Karpas-422 (cell line): Measurements from ENCODE around the gene SAMM50. TPM values are rescaled to one million over a fixed set of nuclear protein-coding genes. Genes with fewer than 3 reads are reported as not detected.

Experiments used
- DNase-seq: peaks from one replicate; pipeline ENCODE4 v3.0.0-alpha.2; 2015
- H2AFZ ChIP-seq: fragments of 200-600 bp; sonication (generic); 2 replicates; pipeline ENCODE4 v1.6.1; 2014; ENCODE audit warnings: antibody characterized with exemption, low read length, mixed read lengths
- H3K27ac ChIP-seq: fragments of 200-600 bp; sonication (generic); 2 replicates; pipeline ENCODE4 v1.5.1; 2014; ENCODE audit warnings: mild to moderate bottlenecking, low read length, moderate library complexity
- H3K27me3 ChIP-seq: fragments of 200-600 bp; sonication (generic); 2 replicates; pipeline ENCODE4 v1.6.1; 2014; ENCODE audit warnings: low read length, mixed read lengths
- H3K36me3 ChIP-seq: fragments of 200-600 bp; sonication (generic); 2 replicates; pipeline ENCODE4 v1.6.1; 2014; ENCODE audit warnings: low read length, mixed read lengths; ENCODE audit not compliant: insufficient read depth
- H3K4me1 ChIP-seq: fragments of 200-600 bp; sonication (generic); 2 replicates; pipeline ENCODE4 v1.6.1; 2014; ENCODE audit warnings: mild to moderate bottlenecking, low read length, mixed read lengths
- H3K4me2 ChIP-seq: fragments of 200-600 bp; sonication (generic); 2 replicates; pipeline ENCODE4 v1.6.1; 2014; ENCODE audit warnings: low read length, low read depth, mild to moderate bottlenecking; ENCODE audit not compliant: poor library complexity, severe bottlenecking
- H3K4me3 ChIP-seq: fragments of 200-600 bp; sonication (generic); 2 replicates; pipeline ENCODE4 v1.5.1; 2014; ENCODE audit warnings: mild to moderate bottlenecking, antibody characterized with exemption, low read length, mixed read lengths
- H3K79me2 ChIP-seq: fragments of 200-600 bp; sonication (generic); 2 replicates; pipeline ENCODE4 v1.6.1; 2014; ENCODE audit warnings: mild to moderate bottlenecking, low read length, mixed read lengths
- H3K9ac ChIP-seq: fragments of 200-600 bp; sonication (generic); 2 replicates; pipeline ENCODE4 v1.6.0; 2014; ENCODE audit warnings: low read length
- H3K9me2 ChIP-seq: fragments of 200-600 bp; sonication (generic), shearing (Covaris generic); replicated peaks from 2 replicates; pipeline ENCODE4 v1.6.0; 2014; ENCODE audit warnings: mild to moderate bottlenecking, low read length, moderate library complexity; ENCODE audit not compliant: insufficient read depth
- H3K9me3 ChIP-seq: fragments of 300-700, 200-600 bp; sonication (generic); 2 replicates; pipeline ENCODE4 v1.6.1; 2014; ENCODE audit warnings: low read length, mixed read lengths
- H4K20me1 ChIP-seq: fragments of 200-600 bp; sonication (generic); 2 replicates; pipeline ENCODE4 v1.6.1; 2014; ENCODE audit warnings: mild to moderate bottlenecking, antibody characterized with exemption, low read length, low read depth; ENCODE audit not compliant: insufficient read depth
- total RNA-seq: library from RNA; depleted of rRNA; stranded (reverse); fragments of >200 nt; shearing (Covaris generic); gene quantifications from 2 replicates; pipeline ENCODE4 v1.2.3, GENCODE V29; 2014; ENCODE audit warnings: low replicate concordance

SAMM50 gene
- total RNA-seq, 1 experiment from 2014 or later: 42.9 TPM

GRCh38 chr22:43922123-43922522, 33.1 kb upstream of the SAMM50 start:
- Histone ChIP-seq H3K27ac (no peak overlapping the region), H3K4me1 (no peaks in the 10 kb centered on the region), H3K27me3 (no peaks in the 10 kb centered on the region), H2AFZ (no peak overlapping the region), H4K20me1 (0 out of 2 replicates have a peak, but pooled peaks cover 3% of the 10 kb centered on the region), H3K9me2 (no peaks in the 10 kb centered on the region), H3K79me2 (no peaks in the 10 kb centered on the region), H3K9me3 (no peaks in the 10 kb centered on the region), H3K4me2 (no peak overlapping the region), H3K36me3 (no peaks in the 10 kb centered on the region), H3K9ac (no peak overlapping the region), H3K4me3 (no peak overlapping the region)
- DNase-seq: no peak

GRCh38 chr22:43923191-43923590, 32.1 kb upstream of the SAMM50 start:
- Histone ChIP-seq H3K9ac (no peak overlapping the region), H3K27ac (no peak overlapping the region), H3K4me1 (no peaks in the 10 kb centered on the region), H4K20me1 (0 out of 2 replicates have a peak, but pooled peaks cover 3% of the 10 kb centered on the region), H3K4me2 (no peak overlapping the region), H3K27me3 (no peaks in the 10 kb centered on the region), H3K36me3 (no peaks in the 10 kb centered on the region), H3K9me3 (no peaks in the 10 kb centered on the region), H2AFZ (no peak overlapping the region), H3K9me2 (no peaks in the 10 kb centered on the region), H3K79me2 (no peaks in the 10 kb centered on the region), H3K4me3 (no peak overlapping the region)
- DNase-seq: no peak

DNA sequence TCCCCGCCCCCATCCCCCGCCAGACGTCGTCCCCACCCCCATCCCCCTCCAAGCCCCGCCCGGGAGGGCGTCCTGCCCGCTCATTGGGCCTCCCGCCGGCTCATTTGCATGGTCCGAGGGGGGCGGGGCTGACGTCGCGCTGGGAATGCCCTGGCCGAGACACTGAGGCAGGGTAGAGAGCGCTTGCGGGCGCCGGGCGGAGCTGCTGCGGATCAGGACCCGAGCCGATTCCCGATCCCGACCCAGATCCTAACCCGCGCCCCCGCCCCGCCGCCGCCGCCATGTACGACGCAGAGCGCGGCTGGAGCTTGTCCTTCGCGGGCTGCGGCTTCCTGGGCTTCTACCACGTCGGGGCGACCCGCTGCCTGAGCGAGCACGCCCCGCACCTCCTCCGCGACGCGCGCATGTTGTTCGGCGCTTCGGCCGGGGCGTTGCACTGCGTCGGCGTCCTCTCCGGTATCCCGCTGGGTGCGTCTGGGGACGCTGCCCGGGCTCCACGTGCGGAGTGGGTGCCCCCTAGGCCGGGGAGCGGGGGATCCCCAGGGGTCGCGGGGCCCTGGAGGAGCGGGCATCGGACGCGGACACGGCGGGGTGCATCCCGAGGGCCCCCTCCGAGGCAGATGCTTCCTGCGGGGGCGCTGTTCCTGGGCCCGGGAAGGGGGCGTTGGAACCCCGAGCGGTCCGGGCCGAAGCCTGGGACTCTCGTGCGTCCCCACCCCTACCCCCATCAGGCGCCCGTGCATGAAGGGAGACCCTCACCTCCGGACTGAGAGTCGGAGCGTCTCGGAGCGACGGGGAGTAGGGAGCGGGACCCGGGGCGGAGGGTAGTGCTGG, 31.4 kb upstream of the SAMM50 start, which contains the start of gene PNPLA3:
TSS of gene PNPLA3 (plus strand) at position 175 of the 834 bp plus-strand sequence. CDS start at position 282, 107 bp downstream.
- Histone ChIP-seq H2AFZ (no peak within 1 kb of the TSS), H4K20me1 (0 out of 2 replicates have a peak, but pooled peaks cover 3% of the 10 kb centered on the region), H3K4me2 (no peak within 1 kb of the TSS), H3K36me3 (no peaks in the 10 kb centered on the region), H3K27me3 (no peaks in the 10 kb centered on the region), H3K79me2 (no peaks in the 10 kb centered on the region), H3K4me3 (no peak within 1 kb of the TSS), H3K4me1 (no peaks in the 10 kb centered on the region), H3K9me2 (no peaks in the 10 kb centered on the region), H3K9ac (no peak within 1 kb of the TSS), H3K9me3 (no peaks in the 10 kb centered on the region), H3K27ac (no peak within 1 kb of the TSS)
- DNase-seq: no peak

- no peaks in the 10 kb centered on the region for H3K9me3 ChIP-seq
- no peaks in the 10 kb centered on the region for H3K4me1 ChIP-seq
- H3K4me2 ChIP-seq: no peak overlapping the region
- H3K27me3 ChIP-seq: no peaks in the 10 kb centered on the region
- H3K9ac ChIP-seq: no peak overlapping the region
- H3K9me2 ChIP-seq: no peaks in the 10 kb centered on the region
- no peaks in the 10 kb centered on the region for H3K79me2 ChIP-seq
- H4K20me1 ChIP-seq: 0 out of 2 replicates have a peak, but pooled peaks cover 3% of the 10 kb centered on the region
- H3K27ac ChIP-seq: no peak overlapping the region
- no peak overlapping the region for H2AFZ ChIP-seq
- no peaks in the 10 kb centered on the region for H3K36me3 ChIP-seq
- DNase-seq: no peak
- no peak overlapping the region for H3K4me3 ChIP-seq
Observed at GRCh38 chr22:43924877-43925276, 30.4 kb upstream of the SAMM50 start.

DNA sequence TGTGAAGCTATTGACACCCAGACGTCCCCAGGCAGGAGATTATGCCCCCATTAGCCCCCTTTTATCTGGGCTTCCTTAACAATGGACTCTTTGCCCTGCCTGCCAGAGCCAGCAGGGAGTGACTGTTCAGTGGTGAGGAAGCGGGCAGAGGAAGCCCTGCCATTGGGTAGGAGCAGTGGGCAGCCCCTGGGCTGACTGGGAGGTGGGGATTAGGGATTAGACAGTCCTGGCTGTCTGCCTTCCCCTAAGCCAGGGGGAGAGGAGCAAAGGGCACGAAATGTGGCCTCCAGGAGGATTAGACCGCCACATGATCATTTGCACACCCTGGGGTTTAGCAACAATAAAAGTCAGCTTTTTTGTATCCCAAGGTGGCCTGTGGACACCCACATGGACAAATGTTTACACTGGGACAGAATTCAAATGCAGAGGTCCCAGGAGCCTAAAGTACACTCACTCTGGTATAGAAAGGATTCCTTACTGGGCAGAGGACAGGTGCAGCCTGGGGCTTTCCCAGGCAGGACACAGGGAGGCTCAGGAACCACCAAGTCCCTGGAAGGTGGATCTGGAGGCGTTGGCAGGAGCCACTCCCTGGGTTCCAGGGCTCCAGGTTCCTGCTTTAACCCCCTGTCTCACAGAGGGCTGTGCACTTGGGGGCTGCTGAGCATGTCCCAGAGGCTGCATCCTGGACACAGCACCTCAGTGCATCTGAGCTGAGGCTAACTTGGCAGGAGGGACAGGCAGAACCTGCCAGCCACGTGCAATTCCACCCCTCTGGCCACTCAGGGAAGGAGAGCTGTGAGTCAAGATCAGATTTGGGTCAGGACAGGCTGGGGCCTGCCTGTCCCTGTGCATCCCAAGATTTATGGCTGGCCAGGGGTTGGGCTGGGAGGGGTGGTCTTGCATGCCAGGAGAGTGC, 29.6 kb upstream of the SAMM50 start:
- Histone ChIP-seq H3K27me3 (no peaks in the 10 kb centered on the region), H3K9ac (no peak overlapping the region), H3K9me2 (no peaks in the 10 kb centered on the region), H4K20me1 (0 out of 2 replicates have a peak, but pooled peaks cover 3% of the 10 kb centered on the region), H3K36me3 (no peaks in the 10 kb centered on the region), H3K27ac (no peak overlapping the region), H3K79me2 (no peaks in the 10 kb centered on the region), H3K4me1 (no peaks in the 10 kb centered on the region), H3K4me3 (no peak overlapping the region), H3K4me2 (no peak overlapping the region), H3K9me3 (no peaks in the 10 kb centered on the region), H2AFZ (no peak overlapping the region)
- DNase-seq: no peak

DNA sequence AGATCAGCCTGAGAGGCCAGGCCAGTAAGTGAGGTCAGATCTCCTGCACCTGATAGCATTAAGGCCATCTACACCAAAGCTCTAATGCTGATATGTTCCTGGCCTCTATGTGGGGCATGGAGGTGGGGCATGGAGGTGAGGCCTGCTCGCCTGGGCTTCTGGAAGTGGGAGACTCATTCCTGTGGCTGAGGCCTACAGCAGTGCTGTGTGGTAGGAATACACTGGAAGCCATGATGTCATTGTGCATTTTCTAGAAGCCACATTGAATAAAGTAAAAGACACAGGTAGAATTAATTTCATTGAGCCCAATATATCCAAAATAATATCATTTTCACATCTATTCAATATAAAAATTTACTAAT, 28.9 kb upstream of the SAMM50 start:
- Histone ChIP-seq H2AFZ (no peak overlapping the region), H3K27me3 (no peaks in the 10 kb centered on the region), H4K20me1 (0 out of 2 replicates have a peak, but pooled peaks cover 3% of the 10 kb centered on the region), H3K4me3 (no peak overlapping the region), H3K4me1 (no peaks in the 10 kb centered on the region), H3K9me3 (no peaks in the 10 kb centered on the region), H3K4me2 (no peak overlapping the region), H3K27ac (no peak overlapping the region), H3K9me2 (no peaks in the 10 kb centered on the region), H3K9ac (no peak overlapping the region), H3K79me2 (no peaks in the 10 kb centered on the region), H3K36me3 (no peaks in the 10 kb centered on the region)
- no peak for DNase-seq

DNA sequence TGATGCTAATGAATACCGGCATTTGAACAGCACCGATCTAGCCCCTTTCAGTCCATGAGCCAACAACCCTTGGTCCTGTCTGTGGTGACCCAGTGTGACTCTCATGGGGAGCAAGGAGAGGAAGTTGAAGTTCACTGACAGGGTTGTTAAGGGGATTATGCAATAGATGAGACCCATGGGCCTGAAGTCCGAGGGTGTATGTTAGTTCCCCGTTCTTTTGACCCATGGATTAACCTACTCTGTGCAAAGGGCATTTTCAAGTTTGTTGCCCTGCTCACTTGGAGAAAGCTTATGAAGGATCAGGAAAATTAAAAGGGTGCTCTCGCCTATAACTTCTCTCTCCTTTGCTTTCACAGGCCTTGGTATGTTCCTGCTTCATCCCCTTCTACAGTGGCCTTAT, 26.8 kb upstream of the SAMM50 start:
- no peak overlapping the region for H3K4me3 ChIP-seq
- no peak overlapping the region for H3K4me2 ChIP-seq
- no peak overlapping the region for H3K27ac ChIP-seq
- no peak for DNase-seq
- no peak overlapping the region for H3K9ac ChIP-seq
- no peaks in the 10 kb centered on the region for H3K79me2 ChIP-seq
- no peaks in the 10 kb centered on the region for H3K4me1 ChIP-seq
- H3K27me3 ChIP-seq: no peaks in the 10 kb centered on the region
- H2AFZ ChIP-seq: no peak overlapping the region
- H4K20me1 ChIP-seq: no peaks in the 10 kb centered on the region
- no peaks in the 10 kb centered on the region for H3K36me3 ChIP-seq
- no peaks in the 10 kb centered on the region for H3K9me3 ChIP-seq
- H3K9me2 ChIP-seq: no peaks in the 10 kb centered on the region

DNA sequence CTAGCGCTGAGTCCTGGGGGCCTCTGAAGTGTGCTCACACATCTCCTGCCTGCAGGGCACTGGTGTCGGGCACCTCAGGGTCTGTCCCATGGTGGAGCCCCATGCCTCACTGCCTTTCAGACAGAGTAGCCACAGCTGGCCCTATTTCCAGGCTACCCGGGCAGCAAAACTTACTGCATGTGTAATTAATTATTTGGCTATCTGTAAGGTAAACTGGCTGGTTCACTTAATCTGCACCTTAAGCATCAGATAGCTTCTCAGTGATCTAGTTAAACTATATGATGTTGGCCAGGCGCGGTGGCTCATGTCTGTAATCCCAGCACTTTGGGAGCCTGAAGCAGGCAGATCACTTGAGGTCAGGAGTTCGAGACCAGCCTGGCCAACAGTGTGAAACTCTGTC, 26.3 kb upstream of the SAMM50 start:
- Histone ChIP-seq H3K4me3 (no peak overlapping the region), H3K79me2 (no peaks in the 10 kb centered on the region), H3K9me3 (no peaks in the 10 kb centered on the region), H3K4me2 (no peak overlapping the region), H3K9ac (no peak overlapping the region), H3K9me2 (no peaks in the 10 kb centered on the region), H3K4me1 (no peaks in the 10 kb centered on the region), H3K27me3 (no peaks in the 10 kb centered on the region), H2AFZ (no peak overlapping the region), H3K27ac (no peak overlapping the region), H3K36me3 (no peaks in the 10 kb centered on the region), H4K20me1 (no peaks in the 10 kb centered on the region)
- no peak for DNase-seq
